EL (cell line): ENCODE measurements around the gene SORCS3.

ENCODE experiments used
- DNase-seq: peaks from one replicate; pipeline ENCODE4 v3.0.0-alpha.2; 2016

SORCS3 gene

GRCh38 chr10:105284476-105285215 lies 643.6 kb downstream of the SORCS3 start:
- DNase-seq: no peak

GRCh38 chr10:105288026-105288425 lies 646.9 kb downstream of the SORCS3 start:
- no peak for DNase-seq

- DNase-seq: no peak
These were observed 647.5 kb downstream of the SORCS3 start for GRCh38 chr10:105288613-105289012.

- no peak for DNase-seq
These were observed 650.5 kb downstream of the SORCS3 start for GRCh38 chr10:105291571-105291970.

- DNase-seq: no peak
These were observed 651.1 kb downstream of the SORCS3 start for GRCh38 chr10:105292236-105292635.
